Uterus (tissue), 2 donors: ENCODE results near the gene CFAP20DC.

ENCODE experiments used
- CTCF ChIP-seq, 4 experiments: fragments of 200-600 bp in 2 of 4; fragments of 450-650 bp in 2 of 4; sonication (generic) in 2 of 4; IDR thresholded peaks; one replicate each; pipeline ENCODE4 v1.5.1; 2016 to 2019; ENCODE audit warnings: antibody characterized with exemption in 4 of 4, mild to moderate bottlenecking in 2 of 4, moderate library complexity in 1 of 4
- POLR2A ChIP-seq, 2 donors: fragments of 450-650 bp; IDR thresholded peaks; one replicate each; pipeline ENCODE4 v1.6.1; 2016; ENCODE audit warnings: antibody characterized with exemption in 2 of 2, mild to moderate bottlenecking in 1 of 2, moderate library complexity in 1 of 2

GRCh38 chr3:58746758-58747157, 303.1 kb downstream of the CFAP20DC start:
- TF ChIP-seq POLR2A (IDR thresholded peaks at IDR 0.05) (no peak), CTCF (IDR thresholded peaks at IDR 0.05) (no peak)
